Measurements from ENCODE around the gene ETV5.

Gene ETV5

DNA sequence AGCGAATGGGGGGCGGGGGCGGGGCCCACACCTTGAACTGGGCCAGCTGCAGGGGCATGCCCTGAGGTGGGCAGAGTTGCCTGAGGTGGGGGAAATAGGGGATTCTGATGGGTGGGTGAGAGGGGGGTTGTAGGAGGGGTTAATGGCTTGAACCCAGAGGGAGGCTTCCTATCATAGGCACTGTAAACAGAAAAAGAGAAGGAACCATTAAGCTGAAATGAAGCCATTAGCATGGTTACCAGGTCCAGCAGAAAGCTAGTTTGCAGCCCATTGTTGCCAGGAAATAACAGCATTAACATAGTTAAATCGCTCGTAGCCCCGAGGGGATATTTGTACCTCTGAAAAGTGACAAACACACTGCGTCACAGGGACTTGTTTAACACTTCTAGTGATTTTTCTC, 29.0 kb downstream of the ETV5 start:
- no peaks in the 10 kb centered on the region for H3K36me3 ChIP-seq
- no peak overlapping the region for H3K27ac ChIP-seq
- TF ChIP-seq, protein P1, sequence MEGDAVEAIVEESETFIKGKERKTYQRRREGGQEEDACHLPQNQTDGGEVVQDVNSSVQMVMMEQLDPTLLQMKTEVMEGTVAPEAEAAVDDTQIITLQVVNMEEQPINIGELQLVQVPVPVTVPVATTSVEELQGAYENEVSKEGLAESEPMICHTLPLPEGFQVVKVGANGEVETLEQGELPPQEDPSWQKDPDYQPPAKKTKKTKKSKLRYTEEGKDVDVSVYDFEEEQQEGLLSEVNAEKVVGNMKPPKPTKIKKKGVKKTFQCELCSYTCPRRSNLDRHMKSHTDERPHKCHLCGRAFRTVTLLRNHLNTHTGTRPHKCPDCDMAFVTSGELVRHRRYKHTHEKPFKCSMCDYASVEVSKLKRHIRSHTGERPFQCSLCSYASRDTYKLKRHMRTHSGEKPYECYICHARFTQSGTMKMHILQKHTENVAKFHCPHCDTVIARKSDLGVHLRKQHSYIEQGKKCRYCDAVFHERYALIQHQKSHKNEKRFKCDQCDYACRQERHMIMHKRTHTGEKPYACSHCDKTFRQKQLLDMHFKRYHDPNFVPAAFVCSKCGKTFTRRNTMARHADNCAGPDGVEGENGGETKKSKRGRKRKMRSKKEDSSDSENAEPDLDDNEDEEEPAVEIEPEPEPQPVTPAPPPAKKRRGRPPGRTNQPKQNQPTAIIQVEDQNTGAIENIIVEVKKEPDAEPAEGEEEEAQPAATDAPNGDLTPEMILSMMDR (IDR thresholded peaks at IDR 0.05; ENCODE audit: low read depth, low read length) = no peak
- H3K4me3 ChIP-seq (ENCODE audit: low read depth, low read length) = no peak overlapping the region
- H3K9me3 ChIP-seq (ENCODE audit: severe bottlenecking) = no peaks in the 10 kb centered on the region
- H3K27me3 ChIP-seq (ENCODE audit: insufficient read depth, low read depth, severe bottlenecking) = no peaks in the 10 kb centered on the region
- DNase-seq = no peak

DNA sequence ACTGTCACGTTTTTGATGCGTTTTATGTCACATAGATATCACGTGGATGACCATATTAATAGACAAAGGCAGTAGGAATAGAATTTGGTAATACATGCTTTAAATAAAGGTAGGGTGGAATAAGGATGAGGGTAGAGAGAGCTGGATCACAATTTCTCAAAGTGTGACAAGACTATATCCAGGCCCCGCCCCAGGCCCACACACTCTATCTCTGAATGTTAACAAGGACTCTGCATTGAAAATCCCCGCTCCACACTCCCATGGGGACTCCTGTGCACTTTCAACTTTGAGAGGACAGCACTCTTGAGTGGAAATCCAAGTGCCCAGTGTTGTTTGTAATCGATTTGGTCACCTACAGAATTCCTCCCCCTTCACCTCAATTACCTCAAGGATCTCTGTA, 31.4 kb downstream of the ETV5 start:
- TF ChIP-seq, protein P1 (IDR thresholded peaks at IDR 0.05; ENCODE audit: low read depth, low read length) = no peak
- no peaks in the 10 kb centered on the region for H3K27me3 ChIP-seq (ENCODE audit: insufficient read depth, low read depth, severe bottlenecking)
- H3K27ac ChIP-seq = no peak overlapping the region
- no peak overlapping the region for H3K4me3 ChIP-seq (ENCODE audit: low read depth, low read length)
- DNase-seq = no peak
- H3K9me3 ChIP-seq (ENCODE audit: severe bottlenecking) = no peaks in the 10 kb centered on the region
- H3K36me3 ChIP-seq = no peaks in the 10 kb centered on the region

DNA sequence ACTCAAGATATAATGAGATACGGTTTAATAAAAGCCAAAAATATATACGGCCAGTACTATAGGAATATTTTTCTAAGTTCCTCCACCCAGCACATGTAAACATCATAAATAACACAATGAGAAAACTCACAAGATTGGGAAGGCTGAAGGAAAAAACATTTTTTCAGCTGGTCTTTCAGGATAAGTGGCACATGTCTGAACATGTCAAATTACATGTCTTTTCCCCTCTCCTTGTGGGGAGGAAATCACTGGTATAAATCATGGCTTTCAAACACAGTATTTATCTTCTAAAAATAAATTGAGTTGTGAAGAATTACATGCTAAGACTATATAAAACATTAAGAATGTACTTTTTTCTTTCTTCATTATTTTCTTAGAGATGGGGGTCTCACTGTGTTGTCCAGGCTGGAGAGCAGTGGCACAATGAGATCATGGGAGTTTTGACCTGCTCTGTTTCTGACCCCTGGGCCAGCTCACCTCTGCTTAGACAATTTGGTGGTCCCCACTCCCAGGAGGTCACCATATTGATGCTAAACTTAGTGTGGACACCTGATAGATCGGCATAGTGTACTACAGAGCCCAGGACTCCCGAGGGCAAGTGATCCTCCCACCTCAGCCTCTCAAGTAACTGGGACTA, 32.8 kb downstream of the ETV5 start:
- H3K36me3 ChIP-seq = no peaks in the 10 kb centered on the region
- no peak for DNase-seq

DNA sequence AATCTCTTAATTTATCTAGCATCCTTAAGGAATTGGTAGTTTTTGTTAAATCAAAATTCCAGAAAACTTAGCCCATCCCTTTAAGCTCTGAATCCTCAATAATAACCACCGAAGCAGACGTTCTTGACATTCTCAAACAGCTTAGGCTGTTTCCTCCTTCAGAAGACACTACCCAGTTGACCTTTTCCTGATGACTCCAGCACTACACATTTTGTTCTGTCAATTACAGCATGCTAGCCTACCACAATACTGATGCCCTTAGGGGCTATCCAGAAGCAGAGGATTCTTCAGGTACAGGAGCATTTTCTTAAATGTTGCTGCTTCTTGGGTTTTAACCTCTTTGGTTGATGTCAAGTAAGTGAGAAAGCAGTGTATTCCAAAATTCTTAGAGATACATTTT, 33.4 kb downstream of the ETV5 start:
- H3K27ac ChIP-seq = no peak overlapping the region
- no peaks in the 10 kb centered on the region for H3K36me3 ChIP-seq
- no peak for DNase-seq

More for the DNA sequence above, 32.8 kb downstream of the ETV5 start:
- TF ChIP-seq, protein P1 (IDR thresholded peaks at IDR 0.05; ENCODE audit: low read depth, low read length) = no peak
- H3K4me3 ChIP-seq (ENCODE audit: low read depth, low read length) = no peak overlapping the region
- H3K9me3 ChIP-seq (ENCODE audit: severe bottlenecking) = no peaks in the 10 kb centered on the region
- H3K27ac ChIP-seq = no peak overlapping the region
- no peaks in the 10 kb centered on the region for H3K27me3 ChIP-seq (ENCODE audit: insufficient read depth, low read depth, severe bottlenecking)

DNA sequence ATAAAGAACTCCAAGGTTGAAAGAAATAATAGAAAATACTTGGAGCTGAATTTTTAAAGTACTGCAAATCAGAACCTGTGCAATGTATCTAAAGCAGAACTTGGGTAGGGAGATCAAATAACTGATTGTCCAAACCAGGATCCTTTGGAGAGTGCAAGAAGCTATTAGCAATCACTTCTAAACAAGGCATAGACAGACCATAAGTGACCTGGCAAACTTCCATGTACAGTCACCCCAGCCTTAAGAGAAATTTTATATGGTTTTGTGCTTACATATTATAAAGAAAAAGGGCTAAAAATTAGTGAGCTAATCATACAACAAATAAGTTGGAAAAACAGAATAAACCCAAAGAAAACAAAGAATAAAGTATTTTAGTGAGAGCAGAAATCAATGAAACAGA, 35.2 kb downstream of the ETV5 start:
- no peaks in the 10 kb centered on the region for H3K36me3 ChIP-seq
- H3K27ac ChIP-seq = no peak overlapping the region
- no peaks in the 10 kb centered on the region for H3K9me3 ChIP-seq (ENCODE audit: severe bottlenecking)
- no peak overlapping the region for H3K4me3 ChIP-seq (ENCODE audit: low read depth, low read length)
- no peak for DNase-seq
- TF ChIP-seq, protein P1 (IDR thresholded peaks at IDR 0.05; ENCODE audit: low read depth, low read length) = no peak
- no peaks in the 10 kb centered on the region for H3K27me3 ChIP-seq (ENCODE audit: insufficient read depth, low read depth, severe bottlenecking)

More for the DNA sequence above, 33.4 kb downstream of the ETV5 start:
- Histone ChIP-seq H3K27me3 (ENCODE audit: insufficient read depth, low read depth, severe bottlenecking) (no peaks in the 10 kb centered on the region), H3K9me3 (ENCODE audit: severe bottlenecking) (no peaks in the 10 kb centered on the region), H3K4me3 (ENCODE audit: low read depth, low read length) (no peak overlapping the region)
- TF ChIP-seq, protein P1 (IDR thresholded peaks at IDR 0.05; ENCODE audit: low read depth, low read length) = no peak

DNA sequence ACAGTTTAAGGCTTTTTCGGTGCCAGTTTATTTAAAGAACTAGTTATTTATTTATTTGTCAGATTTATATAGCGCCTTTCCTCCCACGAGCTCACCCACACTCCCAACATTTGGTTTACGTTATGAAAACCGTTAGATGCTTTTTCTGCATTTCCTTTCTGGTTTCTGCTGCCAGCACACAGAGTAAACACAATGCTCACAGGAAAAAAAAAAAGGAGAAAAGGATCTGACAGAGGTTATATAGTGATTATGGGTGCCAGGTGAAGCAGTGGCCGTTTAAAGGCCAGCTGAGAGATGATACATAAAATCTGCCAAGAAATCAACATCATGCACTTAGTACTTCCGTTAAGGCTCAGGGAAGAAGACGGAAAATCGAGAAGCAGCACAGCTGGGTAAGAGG, 37.9 kb downstream of the ETV5 start:
- no peak overlapping the region for H3K27ac ChIP-seq
- H3K36me3 ChIP-seq = no peaks in the 10 kb centered on the region
- no peaks in the 10 kb centered on the region for H3K27me3 ChIP-seq (ENCODE audit: insufficient read depth, low read depth, severe bottlenecking)
- H3K9me3 ChIP-seq (ENCODE audit: severe bottlenecking) = no peaks in the 10 kb centered on the region
- no peak overlapping the region for H3K4me3 ChIP-seq (ENCODE audit: low read depth, low read length)
- TF ChIP-seq, protein P1 (IDR thresholded peaks at IDR 0.05; ENCODE audit: low read depth, low read length) = no peak
- DNase-seq = no peak

Data from WERI-Rb-1 (cell line).